ENCODE data around the gene CD226.
"Not testable (repeated sequence)": the region's sequence is repeated elsewhere in the genome, so short reads cannot be mapped to it uniquely, and the experiment has no call there.

CD226 gene

GRCh38 chr18:69936191-69936558, 11.5 kb downstream of the CD226 start:
- H3K9me3 ChIP-seq (ENCODE audit: control insufficient read depth, low read length) = no peaks in the 10 kb centered on the region
- H3K27me3 ChIP-seq (ENCODE audit: control insufficient read depth, insufficient read depth, low read length) = no peaks in the 10 kb centered on the region
- no peaks in the 10 kb centered on the region for H3K36me3 ChIP-seq (ENCODE audit: control insufficient read depth, insufficient read depth, low read length)
- peaks cover 11% of the 10 kb centered on the region for H3K4me1 ChIP-seq (ENCODE audit: control insufficient read depth, insufficient read depth, low read length)
- H3K9ac ChIP-seq (ENCODE audit: low read length) = no peak overlapping the region
- no peak overlapping the region for H3K4me3 ChIP-seq (ENCODE audit: low read length)

DNA sequence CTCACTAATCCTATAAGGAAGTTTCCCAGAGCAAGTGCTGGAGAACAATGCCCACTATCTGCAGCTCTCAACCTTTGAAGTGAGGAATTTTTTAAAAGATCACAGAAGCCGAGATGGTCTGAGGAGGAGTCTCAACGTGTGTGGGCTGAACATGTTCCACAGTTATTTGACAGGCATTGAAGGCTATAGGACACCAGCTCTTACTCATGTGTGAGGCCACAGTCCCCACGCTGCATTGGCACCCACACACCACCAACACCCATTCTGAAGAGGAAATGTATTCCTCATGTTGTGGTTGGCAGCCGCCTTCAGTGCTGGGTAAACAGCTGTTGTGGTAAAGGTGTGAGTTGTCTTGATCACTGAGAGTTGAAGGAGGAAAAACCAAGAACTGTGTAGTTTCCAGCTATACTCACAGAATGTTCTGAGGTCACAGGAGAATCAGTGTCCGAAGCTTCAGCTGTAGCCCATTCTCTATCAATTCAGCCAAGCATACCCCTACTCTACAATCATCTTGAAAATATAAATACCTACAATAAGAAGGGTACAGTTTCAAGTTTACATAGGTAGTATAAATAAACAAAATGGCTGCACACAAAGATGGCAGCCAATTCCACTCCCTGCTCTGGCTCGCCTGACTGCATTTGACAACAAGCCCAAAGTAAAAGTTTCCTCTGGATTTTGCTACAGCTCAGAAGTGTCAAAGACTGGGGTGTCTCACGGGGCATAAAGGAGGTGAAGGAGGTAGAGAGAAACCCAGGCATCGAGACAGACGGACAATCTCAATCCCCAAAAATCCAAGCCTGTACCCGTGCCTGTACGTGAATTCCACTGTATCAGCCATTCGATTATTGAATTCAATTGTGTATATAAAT, 12.1 kb downstream of the CD226 start:
- no peak overlapping the region for H3K4me3 ChIP-seq (ENCODE audit: low read length)
- no peaks in the 10 kb centered on the region for H3K9me3 ChIP-seq (ENCODE audit: control insufficient read depth, low read length)
- peaks cover 11% of the 10 kb centered on the region for H3K4me1 ChIP-seq (ENCODE audit: control insufficient read depth, insufficient read depth, low read length)
- H3K36me3 ChIP-seq (ENCODE audit: control insufficient read depth, insufficient read depth, low read length) = no peaks in the 10 kb centered on the region
- no peak overlapping the region for H3K9ac ChIP-seq (ENCODE audit: low read length)
- no peaks in the 10 kb centered on the region for H3K27me3 ChIP-seq (ENCODE audit: control insufficient read depth, insufficient read depth, low read length)

DNA sequence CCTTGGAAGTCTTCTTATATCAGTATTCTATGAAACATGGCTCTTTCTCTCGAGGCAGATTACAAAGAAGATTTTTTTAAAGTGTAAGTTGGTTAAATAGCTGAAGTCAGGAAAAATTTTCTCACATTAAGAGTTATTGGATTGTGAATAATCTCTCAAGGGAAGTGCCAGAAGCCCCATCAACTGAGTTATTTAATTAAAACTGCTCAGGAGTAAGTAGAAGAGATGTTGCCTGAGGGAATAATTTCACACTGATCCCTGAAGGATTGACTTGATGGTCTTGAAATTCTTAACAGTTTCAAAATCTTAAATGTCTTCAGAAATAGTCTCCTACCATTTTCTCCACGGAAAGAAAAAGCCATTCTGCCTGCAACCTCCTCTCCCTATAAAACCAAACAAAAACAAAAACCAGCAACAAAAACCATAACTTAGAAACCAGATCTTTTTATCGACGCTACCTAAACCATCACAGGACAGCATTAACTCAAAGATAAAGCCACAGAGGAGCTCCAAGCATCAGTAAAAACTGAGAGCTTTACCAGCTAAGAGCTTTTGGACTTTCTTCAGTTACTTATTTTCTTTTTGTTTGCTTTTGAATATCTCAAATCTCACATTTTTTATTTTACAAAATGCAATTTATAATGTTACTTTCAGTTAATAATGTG, 12.9 kb downstream of the CD226 start:
- Histone ChIP-seq H3K36me3 (ENCODE audit: control insufficient read depth, insufficient read depth, low read length) (no peaks in the 10 kb centered on the region), H3K4me1 (ENCODE audit: control insufficient read depth, insufficient read depth, low read length) (peaks cover 11% of the 10 kb centered on the region), H3K9me3 (ENCODE audit: control insufficient read depth, low read length) (no peaks in the 10 kb centered on the region), H3K9ac (ENCODE audit: low read length) (no peak overlapping the region), H3K27me3 (ENCODE audit: control insufficient read depth, insufficient read depth, low read length) (no peaks in the 10 kb centered on the region), H3K4me3 (ENCODE audit: low read length) (no peak overlapping the region)

DNA sequence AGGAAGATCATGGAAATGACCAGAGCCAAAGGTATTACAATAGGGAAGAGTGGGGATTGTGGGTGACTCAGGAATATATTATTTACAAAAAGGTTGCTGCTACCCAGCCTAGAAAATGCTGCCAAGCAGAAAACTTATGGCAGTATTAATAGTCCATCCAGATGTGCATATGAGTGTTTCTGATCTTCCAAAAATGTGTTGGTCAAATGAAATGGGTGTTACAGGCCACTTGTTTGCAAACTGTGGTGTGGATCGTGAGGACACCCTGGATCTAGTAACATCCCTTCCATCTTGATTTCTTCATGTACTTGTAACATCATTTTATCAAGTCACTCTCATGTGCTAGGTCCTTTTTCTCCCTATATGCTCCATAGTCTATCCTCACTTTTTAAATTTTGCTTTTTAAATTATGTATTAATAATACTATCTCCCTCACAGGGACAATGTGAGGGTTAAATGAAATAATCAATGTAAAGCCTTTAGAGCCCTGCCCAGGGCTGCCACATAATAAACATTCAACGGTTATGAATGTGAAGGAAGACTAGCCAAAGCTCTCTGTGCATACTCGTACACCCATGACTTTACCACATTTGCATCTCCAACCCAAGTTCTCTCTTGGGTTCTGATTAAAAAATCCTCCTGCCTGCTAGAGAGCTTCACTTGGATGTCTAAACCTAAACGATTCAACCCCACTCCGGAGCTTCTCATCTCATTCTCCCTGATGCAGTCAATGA, 18.5 kb downstream of the CD226 start:
- no peaks in the 10 kb centered on the region for H3K9me3 ChIP-seq (ENCODE audit: control insufficient read depth, low read length)
- H3K36me3 ChIP-seq (ENCODE audit: control insufficient read depth, insufficient read depth, low read length) = no peaks in the 10 kb centered on the region
- no peaks in the 10 kb centered on the region for H3K4me1 ChIP-seq (ENCODE audit: control insufficient read depth, insufficient read depth, low read length)
- H3K9ac ChIP-seq (ENCODE audit: low read length) = no peak overlapping the region
- no peak overlapping the region for H3K4me3 ChIP-seq (ENCODE audit: low read length)
- H3K27me3 ChIP-seq (ENCODE audit: control insufficient read depth, insufficient read depth, low read length) = no peaks in the 10 kb centered on the region

DNA sequence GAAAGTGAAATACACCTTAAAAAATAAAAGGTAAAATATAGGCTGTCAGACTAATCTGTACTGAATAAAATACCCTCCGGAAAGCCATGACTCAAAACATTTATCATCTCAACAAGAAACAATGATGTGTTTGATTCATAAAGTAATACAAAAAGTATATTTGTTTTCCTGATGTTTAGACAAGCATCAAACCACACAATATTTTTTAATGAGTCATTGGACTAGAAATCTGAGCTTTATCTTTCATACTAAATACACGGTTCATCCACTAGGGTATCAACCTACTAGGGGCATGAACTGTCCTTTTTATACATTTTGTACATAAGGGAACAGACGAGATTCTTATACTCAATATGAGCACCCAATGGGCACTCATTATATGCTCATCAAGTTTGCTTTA, 31.3 kb downstream of the CD226 start:
- no peak overlapping the region for H3K9ac ChIP-seq (ENCODE audit: low read length)
- no peaks in the 10 kb centered on the region for H3K4me1 ChIP-seq (ENCODE audit: control insufficient read depth, insufficient read depth, low read length)
- no peaks in the 10 kb centered on the region for H3K9me3 ChIP-seq (ENCODE audit: control insufficient read depth, low read length)
- no peaks in the 10 kb centered on the region for H3K27me3 ChIP-seq (ENCODE audit: control insufficient read depth, insufficient read depth, low read length)
- H3K4me3 ChIP-seq (ENCODE audit: low read length) = no peak overlapping the region
- no peaks in the 10 kb centered on the region for H3K36me3 ChIP-seq (ENCODE audit: control insufficient read depth, insufficient read depth, low read length)

- H3K9ac ChIP-seq (ENCODE audit: low read length) = no peak overlapping the region
- H3K36me3 ChIP-seq (ENCODE audit: control insufficient read depth, insufficient read depth, low read length) = no peaks in the 10 kb centered on the region
- no peaks in the 10 kb centered on the region for H3K9me3 ChIP-seq (ENCODE audit: control insufficient read depth, low read length)
- no peaks in the 10 kb centered on the region for H3K4me1 ChIP-seq (ENCODE audit: control insufficient read depth, insufficient read depth, low read length)
- H3K27me3 ChIP-seq (ENCODE audit: control insufficient read depth, insufficient read depth, low read length) = no peaks in the 10 kb centered on the region
- H3K4me3 ChIP-seq (ENCODE audit: low read length) = no peak overlapping the region
Observed at GRCh38 chr18:69908838-69909237, 38.8 kb downstream of the CD226 start.

- H3K36me3 ChIP-seq (ENCODE audit: control insufficient read depth, insufficient read depth, low read length) = no peaks in the 10 kb centered on the region
- H3K4me1 ChIP-seq (ENCODE audit: control insufficient read depth, insufficient read depth, low read length) = no peaks in the 10 kb centered on the region
- H3K27me3 ChIP-seq (ENCODE audit: control insufficient read depth, insufficient read depth, low read length) = no peaks in the 10 kb centered on the region
- no peaks in the 10 kb centered on the region for H3K9me3 ChIP-seq (ENCODE audit: control insufficient read depth, low read length)
- H3K4me3 ChIP-seq (ENCODE audit: low read length) = no peak overlapping the region
- H3K9ac ChIP-seq (ENCODE audit: low read length) = no peak overlapping the region
Observed at GRCh38 chr18:69906765-69907164, 40.9 kb downstream of the CD226 start.

GRCh38 chr18:69900941-69901340, 46.7 kb downstream of the CD226 start:
- no peak overlapping the region for H3K4me3 ChIP-seq (ENCODE audit: low read length)
- H3K4me1 ChIP-seq (ENCODE audit: control insufficient read depth, insufficient read depth, low read length) = no peaks in the 10 kb centered on the region
- no peak overlapping the region for H3K9ac ChIP-seq (ENCODE audit: low read length)
- H3K9me3 ChIP-seq (ENCODE audit: control insufficient read depth, low read length) = no peaks in the 10 kb centered on the region
- no peaks in the 10 kb centered on the region for H3K36me3 ChIP-seq (ENCODE audit: control insufficient read depth, insufficient read depth, low read length)
- H3K27me3 ChIP-seq (ENCODE audit: control insufficient read depth, insufficient read depth, low read length) = no peaks in the 10 kb centered on the region

DNA sequence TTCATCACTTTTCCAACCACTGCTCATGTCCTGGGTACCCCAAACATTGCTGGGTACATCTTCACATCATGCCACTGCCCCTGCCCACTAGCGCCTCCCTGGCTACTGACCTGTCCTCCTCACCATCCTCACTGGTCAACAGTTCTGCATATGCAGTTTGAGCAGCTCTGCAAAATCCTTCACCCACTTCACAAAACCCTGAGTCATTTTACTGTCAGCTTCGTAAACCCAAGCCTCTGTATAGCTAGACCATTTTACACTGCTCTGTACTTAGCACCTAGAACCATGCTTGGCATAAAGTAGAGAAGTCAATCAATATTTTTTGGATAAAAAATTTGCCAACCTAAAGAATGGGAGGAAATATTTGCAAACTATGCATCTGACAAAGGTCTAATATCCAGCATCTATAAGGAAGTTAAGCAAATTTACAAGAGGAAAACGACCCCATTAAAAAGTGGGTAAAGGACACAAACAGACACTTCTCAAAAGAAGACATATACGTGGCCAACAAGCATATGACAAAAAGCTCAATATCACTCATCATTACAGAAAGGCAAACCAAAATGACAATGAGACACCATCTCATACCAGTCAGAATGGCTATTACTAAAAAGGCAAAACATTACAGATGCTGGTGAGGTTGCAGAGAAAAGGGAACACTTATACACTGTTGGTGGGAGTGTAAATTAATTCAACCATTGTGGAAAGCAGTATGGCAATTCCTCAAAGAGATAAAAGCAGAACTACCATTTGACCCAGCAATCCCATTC, 48.3 kb downstream of the CD226 start:
- H3K4me3 ChIP-seq (ENCODE audit: low read length); H3K4me1 ChIP-seq (ENCODE audit: control insufficient read depth, insufficient read depth, low read length); H3K9ac ChIP-seq (ENCODE audit: low read length); H3K9me3 ChIP-seq (ENCODE audit: control insufficient read depth, low read length); H3K27me3 ChIP-seq (ENCODE audit: control insufficient read depth, insufficient read depth, low read length); H3K36me3 ChIP-seq (ENCODE audit: control insufficient read depth, insufficient read depth, low read length): not testable (repeated sequence)

GRCh38 chr18:69898241-69898861, 49.3 kb downstream of the CD226 start:
- no peak overlapping the region for H3K9ac ChIP-seq (ENCODE audit: low read length)
- no peak overlapping the region for H3K4me3 ChIP-seq (ENCODE audit: low read length)
- no peaks in the 10 kb centered on the region for H3K27me3 ChIP-seq (ENCODE audit: control insufficient read depth, insufficient read depth, low read length)
- H3K4me1 ChIP-seq (ENCODE audit: control insufficient read depth, insufficient read depth, low read length) = no peaks in the 10 kb centered on the region
- H3K36me3 ChIP-seq (ENCODE audit: control insufficient read depth, insufficient read depth, low read length) = no peaks in the 10 kb centered on the region
- no peaks in the 10 kb centered on the region for H3K9me3 ChIP-seq (ENCODE audit: control insufficient read depth, low read length)

DNA sequence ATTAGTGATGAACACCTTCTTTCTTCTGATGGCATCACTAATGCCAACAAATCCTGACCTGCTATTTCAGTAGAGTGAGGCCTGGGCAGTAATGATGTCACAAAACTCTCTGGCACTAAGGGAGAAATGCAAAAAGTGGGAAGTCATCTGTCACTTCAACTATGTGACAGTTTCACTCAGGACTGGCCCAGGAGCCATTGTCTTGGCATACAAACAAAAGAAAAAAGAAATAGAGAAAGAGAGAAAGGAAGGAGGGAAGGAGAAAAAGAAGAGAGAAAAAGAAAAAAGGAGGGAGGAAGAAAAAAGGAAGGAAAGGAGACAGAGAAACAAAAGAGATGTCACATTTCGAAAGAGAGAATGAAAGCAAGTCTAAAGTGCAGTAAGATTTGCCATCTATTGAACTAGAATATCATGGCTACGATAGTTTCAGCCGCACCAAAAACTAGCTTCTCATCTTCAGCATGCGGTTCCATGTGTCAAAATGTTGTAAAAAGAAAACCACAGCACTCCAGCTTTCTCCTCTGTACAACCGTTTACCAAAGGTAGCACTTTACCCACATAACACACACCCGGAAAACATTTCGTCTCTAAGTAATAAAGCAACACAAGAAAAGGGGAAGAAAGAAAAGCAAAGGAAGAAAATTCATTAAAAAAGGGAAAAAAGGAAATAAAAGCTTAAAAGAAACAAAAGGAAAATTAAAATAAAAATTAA, 50.1 kb downstream of the CD226 start:
- Histone ChIP-seq H3K9ac (ENCODE audit: low read length) (no peak overlapping the region), H3K36me3 (ENCODE audit: control insufficient read depth, insufficient read depth, low read length) (no peaks in the 10 kb centered on the region), H3K27me3 (ENCODE audit: control insufficient read depth, insufficient read depth, low read length) (no peaks in the 10 kb centered on the region), H3K9me3 (ENCODE audit: control insufficient read depth, low read length) (no peaks in the 10 kb centered on the region), H3K4me3 (ENCODE audit: low read length) (no peak overlapping the region), H3K4me1 (ENCODE audit: control insufficient read depth, insufficient read depth, low read length) (no peaks in the 10 kb centered on the region)

Data from mucosa of stomach (tissue), 1 donor.